Neutrophil (primary cell): ENCODE data around the gene MAPKAPK3.

Experiments
- H3K27ac ChIP-seq: fragments of 200-600 bp; sonication (generic); 2 replicates; pipeline ENCODE4 v1.5.1; 2016; ENCODE audit warnings: mild to moderate bottlenecking, moderate library complexity
- H3K27me3 ChIP-seq: fragments of 200-600 bp; sonication (generic); 2 replicates; pipeline ENCODE4 v1.6.0; 2016; ENCODE audit warnings: mild to moderate bottlenecking
- H3K36me3 ChIP-seq: fragments of 200-600 bp; sonication (generic); 2 replicates; pipeline ENCODE4 v1.5.1; 2017
- H3K4me1 ChIP-seq, 2 experiments: fragments of 200-600 bp in 1 of 2; sonication (generic) in 1 of 2; 1 replicate in 1 of 2; 2 replicates in 1 of 2; pipeline versions ENCODE4 v1.5.1 to v1.6.1; 2013 to 2016; ENCODE audit warnings: low read depth in 1 of 2, low read length in 1 of 2, mild to moderate bottlenecking in 1 of 2, moderate library complexity in 1 of 2; ENCODE audit not compliant: control insufficient read depth in 1 of 2, insufficient read depth in 1 of 2
- H3K4me3 ChIP-seq, 2 experiments: fragments of 200-600 bp in 1 of 2; sonication (generic) in 1 of 2; 1 replicate in 1 of 2; 2 replicates in 1 of 2; pipeline ENCODE4 v1.5.1; 2013 to 2016; ENCODE audit warnings: low read depth in 1 of 2, low read length in 1 of 2, mild to moderate bottlenecking in 1 of 2, moderate library complexity in 1 of 2
- H3K9me3 ChIP-seq: fragments of 200-600 bp; sonication (generic); 2 replicates; pipeline ENCODE4 v1.5.1; 2016
- TF ChIP-seq, protein P1 (sequence below): fragments of 200-600 bp; sonication (generic); IDR thresholded peaks from 2 replicates; pipeline ENCODE4 v1.5.1; 2016; ENCODE audit warnings: antibody characterized with exemption

The MAPKAPK3 gene

DNA sequence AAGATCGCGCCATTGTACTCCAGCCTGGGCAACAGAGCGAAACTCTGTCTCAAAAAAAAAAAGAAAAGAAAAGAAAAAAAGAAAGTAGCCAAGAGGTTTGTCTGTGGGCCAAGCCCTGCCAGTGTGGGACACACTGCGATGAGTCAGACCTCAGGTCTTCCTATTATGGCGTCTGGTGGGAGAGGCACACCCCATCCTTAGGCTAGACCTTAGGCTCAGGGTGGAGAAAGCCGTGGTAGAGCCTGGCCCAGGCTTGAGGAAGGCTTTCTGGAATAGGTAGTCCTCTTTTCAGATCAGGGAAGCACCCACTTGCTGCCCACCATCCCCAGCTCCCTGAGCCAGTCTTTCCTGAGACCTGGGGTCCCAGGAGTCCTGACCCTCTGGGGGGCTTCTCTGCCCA is 41.6 kb upstream of the MAPKAPK3 start:
- Histone ChIP-seq H3K9me3 (no peaks in the 10 kb centered on the region), H3K4me1 (peaks cover 4 to 6% of the 10 kb centered on the region in 2 experiments), H3K4me3 (no peak overlapping the region), H3K27ac (no peak overlapping the region), H3K36me3 (no peaks in the 10 kb centered on the region), H3K27me3 (no peaks in the 10 kb centered on the region)
- TF ChIP-seq, protein P1, sequence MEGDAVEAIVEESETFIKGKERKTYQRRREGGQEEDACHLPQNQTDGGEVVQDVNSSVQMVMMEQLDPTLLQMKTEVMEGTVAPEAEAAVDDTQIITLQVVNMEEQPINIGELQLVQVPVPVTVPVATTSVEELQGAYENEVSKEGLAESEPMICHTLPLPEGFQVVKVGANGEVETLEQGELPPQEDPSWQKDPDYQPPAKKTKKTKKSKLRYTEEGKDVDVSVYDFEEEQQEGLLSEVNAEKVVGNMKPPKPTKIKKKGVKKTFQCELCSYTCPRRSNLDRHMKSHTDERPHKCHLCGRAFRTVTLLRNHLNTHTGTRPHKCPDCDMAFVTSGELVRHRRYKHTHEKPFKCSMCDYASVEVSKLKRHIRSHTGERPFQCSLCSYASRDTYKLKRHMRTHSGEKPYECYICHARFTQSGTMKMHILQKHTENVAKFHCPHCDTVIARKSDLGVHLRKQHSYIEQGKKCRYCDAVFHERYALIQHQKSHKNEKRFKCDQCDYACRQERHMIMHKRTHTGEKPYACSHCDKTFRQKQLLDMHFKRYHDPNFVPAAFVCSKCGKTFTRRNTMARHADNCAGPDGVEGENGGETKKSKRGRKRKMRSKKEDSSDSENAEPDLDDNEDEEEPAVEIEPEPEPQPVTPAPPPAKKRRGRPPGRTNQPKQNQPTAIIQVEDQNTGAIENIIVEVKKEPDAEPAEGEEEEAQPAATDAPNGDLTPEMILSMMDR: no peak

DNA sequence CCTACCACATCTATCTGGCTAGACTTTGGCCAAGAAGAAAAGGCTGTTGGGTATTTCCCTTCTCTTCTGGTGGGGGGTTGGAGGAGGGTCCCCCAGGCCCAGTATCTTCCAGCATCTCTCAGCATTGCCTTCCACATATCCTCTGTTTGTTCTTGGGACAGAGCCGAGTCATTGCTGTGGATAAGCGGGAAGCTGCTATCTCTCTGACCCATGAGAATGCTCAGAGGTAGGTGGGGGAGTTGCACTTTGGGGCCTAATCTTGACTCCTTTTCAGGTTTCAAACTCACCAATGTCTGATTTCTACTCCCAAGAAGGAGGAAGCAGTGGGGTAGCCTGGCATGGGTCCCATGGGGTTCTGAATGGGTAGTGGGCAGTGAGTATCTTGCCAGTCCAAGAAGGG is 39.6 kb upstream of the MAPKAPK3 start:
- TF ChIP-seq, protein P1: no peak
- H3K4me1 ChIP-seq: peaks cover under 1 to 1% of the 10 kb centered on the region in 2 experiments
- no peaks in the 10 kb centered on the region for H3K27me3 ChIP-seq
- H3K4me3 ChIP-seq: no peak overlapping the region
- H3K9me3 ChIP-seq: no peaks in the 10 kb centered on the region
- no peak overlapping the region for H3K27ac ChIP-seq
- no peaks in the 10 kb centered on the region for H3K36me3 ChIP-seq

DNA sequence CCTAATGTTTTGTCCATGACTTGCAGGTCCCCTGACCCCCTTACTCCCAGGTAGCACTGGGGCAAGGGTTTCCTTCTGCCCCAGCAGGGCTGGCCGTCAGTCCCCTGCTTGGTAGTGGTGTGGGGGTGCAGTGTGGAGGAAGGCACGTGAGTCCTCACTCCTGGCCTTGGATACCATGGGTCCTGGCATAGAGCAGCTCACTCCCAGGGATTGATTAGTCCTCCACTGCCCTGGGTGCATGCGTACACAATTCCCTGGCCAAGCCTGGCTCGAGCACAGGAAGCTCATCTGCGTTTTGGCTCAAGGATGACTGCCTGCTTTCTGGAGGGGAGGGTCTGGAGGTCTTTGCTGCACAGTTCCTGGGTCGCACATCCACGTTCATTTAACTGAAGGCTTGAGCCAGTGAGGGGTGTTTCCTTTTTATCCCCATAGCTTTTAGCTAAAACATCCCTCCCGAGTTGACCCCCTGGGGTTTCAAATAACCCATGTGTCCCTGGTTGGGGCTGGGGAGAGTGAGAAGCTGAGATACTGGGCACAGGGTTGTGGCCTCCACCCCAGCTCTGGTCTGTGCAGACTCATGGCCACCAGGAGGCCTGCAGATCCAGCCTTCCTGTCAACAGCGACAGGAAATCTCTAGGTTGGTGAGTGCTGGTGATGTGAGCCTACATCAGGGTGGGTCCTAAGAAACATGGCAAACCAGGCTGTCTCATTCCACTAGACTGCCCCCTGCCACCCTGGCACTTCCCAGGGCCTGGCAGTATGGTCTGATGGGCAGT is 36.1 kb upstream of the MAPKAPK3 start:
- H3K27ac ChIP-seq: no peak overlapping the region
- peaks cover 10 to 11% of the 10 kb centered on the region in 2 experiments for H3K4me1 ChIP-seq
- no peaks in the 10 kb centered on the region for H3K27me3 ChIP-seq
- TF ChIP-seq, protein P1: no peak
- no peaks in the 10 kb centered on the region for H3K9me3 ChIP-seq
- H3K36me3 ChIP-seq: no peaks in the 10 kb centered on the region
- H3K4me3 ChIP-seq: no peak overlapping the region

DNA sequence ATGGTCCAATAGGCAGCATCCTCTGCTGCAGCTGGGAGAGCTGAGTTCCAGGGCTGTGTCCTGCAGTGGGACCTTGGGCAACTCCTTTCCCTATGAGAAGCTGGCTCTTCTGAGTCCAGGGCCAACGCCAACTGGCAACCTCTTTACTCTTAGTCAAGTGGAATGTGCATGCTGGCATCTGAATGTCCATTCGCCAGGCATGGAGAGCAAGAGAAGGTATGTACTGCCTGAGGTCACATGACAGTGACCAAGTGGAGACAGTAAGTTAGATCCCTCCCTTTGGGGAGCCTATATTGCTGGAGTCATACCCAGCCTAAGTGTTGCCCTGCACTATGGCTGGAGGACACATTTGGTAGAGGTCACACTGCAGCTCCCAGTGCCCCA is 35.5 kb upstream of the MAPKAPK3 start:
- no peak overlapping the region for H3K27ac ChIP-seq
- H3K27me3 ChIP-seq: no peaks in the 10 kb centered on the region

DNA sequence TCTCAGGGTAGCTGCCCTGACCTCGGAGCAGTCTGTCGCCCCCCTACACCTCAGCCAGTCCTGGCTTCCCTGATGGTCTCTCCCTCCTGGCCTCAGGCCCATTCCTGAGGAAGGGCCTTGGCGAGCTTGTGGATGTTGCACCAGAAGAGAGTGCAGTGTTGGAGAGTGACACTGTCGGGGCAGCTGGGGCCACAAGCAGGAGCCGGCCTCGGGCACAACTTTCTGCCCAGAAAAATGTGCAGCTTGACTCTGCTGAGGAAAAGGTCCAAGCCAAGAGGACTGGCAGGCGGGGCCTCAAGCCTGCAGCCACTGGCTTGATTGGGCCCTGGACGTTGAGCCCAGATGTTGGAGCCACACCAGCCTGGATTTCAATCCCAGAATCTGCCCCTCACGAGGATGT is 34.9 kb upstream of the MAPKAPK3 start:
- H3K4me1 ChIP-seq: peaks cover 10 to 11% of the 10 kb centered on the region in 2 experiments
- no peak overlapping the region for H3K27ac ChIP-seq
- no peaks in the 10 kb centered on the region for H3K9me3 ChIP-seq
- no peaks in the 10 kb centered on the region for H3K36me3 ChIP-seq
- TF ChIP-seq, protein P1: no peak
- no peaks in the 10 kb centered on the region for H3K27me3 ChIP-seq
- H3K4me3 ChIP-seq: no peak overlapping the region

More for the DNA sequence above, 35.5 kb upstream of the MAPKAPK3 start:
- H3K4me3 ChIP-seq: no peak overlapping the region
- TF ChIP-seq, protein P1: no peak
- H3K9me3 ChIP-seq: no peaks in the 10 kb centered on the region
- H3K4me1 ChIP-seq: peaks cover 10 to 11% of the 10 kb centered on the region in 2 experiments
- H3K36me3 ChIP-seq: no peaks in the 10 kb centered on the region
